22Rv1 (cell line): ENCODE data around the gene CDKAL1.

Experiments used
- CTCF ChIP-seq: fragments of 450-650 bp; IDR thresholded peaks from 2 replicates; pipeline ENCODE4 v1.5.1; 2017; ENCODE audit warnings: mild to moderate bottlenecking
- ZFX ChIP-seq: fragments of 450-650 bp; IDR thresholded peaks from 2 replicates; pipeline ENCODE4 v1.6.1; 2017; ENCODE audit warnings: antibody characterized with exemption, borderline replicate concordance

- TF ChIP-seq CTCF (no peak), ZFX (no peak)
Observed at GRCh38 chr6:20723236-20723635, 189.0 kb downstream of the CDKAL1 start.
